Liver (tissue), 9 donors: ENCODE data around the gene IL21. TPM values are rescaled to one million over a fixed set of nuclear protein-coding genes. Genes with fewer than 3 reads are reported as not detected.

Experiments
- DNase-seq: peaks from one replicate; pipeline ENCODE4 v3.0.0-alpha.2; 2017; ENCODE audit warnings: low spot score
- H3K27ac ChIP-seq, 2 donors: one replicate each; pipeline ENCODE4 v1.7.0; 2013; ENCODE audit warnings: inconsistent platforms in 2 of 2, low read length in 2 of 2, control low read depth in 1 of 2, low read depth in 1 of 2, mild to moderate bottlenecking in 1 of 2
- H3K27me3 ChIP-seq, 4 donors: one replicate each; pipeline versions ENCODE4 v1.6.1 to v1.7.0; 2013; ENCODE audit warnings: low read length in 3 of 4, inconsistent platforms in 1 of 4, mild to moderate bottlenecking in 1 of 4, moderate library complexity in 1 of 4; ENCODE audit not compliant: control insufficient read depth in 4 of 4, insufficient read depth in 4 of 4
- H3K36me3 ChIP-seq, 4 donors: one replicate each; pipeline versions ENCODE4 v1.6.1 to v1.7.0; 2013; ENCODE audit warnings: low read length in 3 of 4, mild to moderate bottlenecking in 3 of 4, low read depth in 1 of 4, moderate library complexity in 1 of 4; ENCODE audit not compliant: control insufficient read depth in 4 of 4, insufficient read depth in 3 of 4
- H3K4me1 ChIP-seq, 4 donors: one replicate each; pipeline versions ENCODE4 v1.6.1 to v1.7.0; 2013; ENCODE audit warnings: low read length in 3 of 4, mild to moderate bottlenecking in 3 of 4, moderate library complexity in 1 of 4; ENCODE audit not compliant: control insufficient read depth in 4 of 4, insufficient read depth in 4 of 4
- H3K4me3 ChIP-seq, 3 donors: one replicate each; pipeline versions ENCODE4 v1.6.1 to v1.7.0; 2013; ENCODE audit warnings: low read length in 3 of 3, control low read depth in 1 of 3, low read depth in 1 of 3, mild to moderate bottlenecking in 1 of 3
- H3K9ac ChIP-seq, 2 donors: one replicate each; pipeline ENCODE4 v1.7.0; 2013; ENCODE audit warnings: low read length in 2 of 2, mild to moderate bottlenecking in 2 of 2, moderate library complexity in 2 of 2, control low read depth in 1 of 2, low read depth in 1 of 2
- H3K9me3 ChIP-seq, 4 donors: one replicate each; pipeline versions ENCODE4 v1.6.1 to v1.7.0; 2013; ENCODE audit warnings: low read length in 3 of 4; ENCODE audit not compliant: control insufficient read depth in 4 of 4
- ATF3 ChIP-seq: IDR thresholded peaks from 2 replicates; pipeline ENCODE4 v1.6.1; 2016; ENCODE audit warnings: antibody characterized with exemption
- CTCF ChIP-seq: fragments of 150-350 bp; IDR thresholded peaks from 2 replicates; pipeline ENCODE4 v1.5.1; 2017; ENCODE audit warnings: improper control_type of control experiment, low read depth, low read length; ENCODE audit not compliant: missing input control
- EGR1 ChIP-seq, 2 donors: IDR thresholded peaks; 2 replicates each; pipeline ENCODE4 v1.6.1; 2016 to 2018; ENCODE audit warnings: antibody characterized with exemption in 2 of 2, low read depth in 2 of 2
- FOXA2 ChIP-seq: IDR thresholded peaks from 2 replicates; pipeline ENCODE4 v1.6.1; 2016; ENCODE audit warnings: antibody characterized with exemption
- HNF4A ChIP-seq, 2 donors: conservative IDR thresholded peaks; 2 replicates each; pipeline ENCODE4 v1.6.1; 2016; ENCODE audit warnings: antibody characterized with exemption in 2 of 2, mild to moderate bottlenecking in 2 of 2
- HNF4G ChIP-seq: IDR thresholded peaks from 2 replicates; pipeline ENCODE4 v1.6.1; 2016; ENCODE audit warnings: antibody characterized with exemption
- MAX ChIP-seq: IDR thresholded peaks from 2 replicates; pipeline ENCODE4 v1.6.1; 2016; ENCODE audit warnings: antibody characterized with exemption
- NR2F2 ChIP-seq: IDR thresholded peaks from 2 replicates; pipeline ENCODE4 v1.6.1; 2016; ENCODE audit warnings: antibody characterized with exemption
- RXRA ChIP-seq, 2 donors: IDR thresholded peaks; 2 replicates each; pipeline ENCODE4 v1.6.1; 2017 to 2018; ENCODE audit warnings: antibody characterized with exemption in 2 of 2, mild to moderate bottlenecking in 1 of 2
- SP1 ChIP-seq: IDR thresholded peaks from 2 replicates; pipeline ENCODE4 v1.6.1; 2018; ENCODE audit warnings: antibody characterized with exemption, mild to moderate bottlenecking
- TAF1 ChIP-seq: conservative IDR thresholded peaks from 2 replicates; pipeline ENCODE4 v1.6.1; 2016; ENCODE audit warnings: antibody characterized with exemption, mild to moderate bottlenecking
- WGBS: extraction: QIAGEN DNeasy Blood & Tissue Kit; methylation state at CpG from one replicate; pipeline ENCODE4 v1.1.7; 2013; 5-methylcytosine and 5-hydroxymethylcytosine counted together
- polyA plus RNA-seq, 2 donors: library from polyadenylated mRNA; stranded (reverse) in 1 of 2; unstranded in 1 of 2; fragments of 200-250 nt in 1 of 2; fragments of >200 nt in 1 of 2; fragmentation: Nextera tagmentation in 1 of 2; extraction: Ambion mirVana in 1 of 2; gene quantifications; one replicate each; pipeline versions ENCODE4 v1.2.1 to v1.2.3, GENCODE V29; 2013 to 2015
- total RNA-seq, 2 donors: library from RNA; depleted of rRNA; stranded (reverse); fragments of >200 nt; gene quantifications; one replicate each; pipeline ENCODE4 v1.2.3, GENCODE V29; 2014
- donor health status: healthy.
- donor health status: healthy.
- donor health status: healthy.
- donor health status: healthy.
- donor health status: healthy.

The IL21 gene
- total and polyA plus RNA-seq, 4 donors = not detected

GRCh38 chr4:122665161-122665929, 44.5 kb upstream of the IL21 start:
- H3K4me1 ChIP-seq = no peaks in the 10 kb centered on the region
- H3K9me3 ChIP-seq = no peaks in the 10 kb centered on the region
- no peak for TF ChIP-seq FOXA2
- TF ChIP-seq CTCF = no peak
- TF ChIP-seq NR2F2 = no peak
- TF ChIP-seq RXRA (IDR thresholded peaks at IDR 0.05) = no peak
- TF ChIP-seq EGR1 (IDR thresholded peaks at IDR 0.05; ENCODE audit: low read depth in 2 of 2) = no peak
- TF ChIP-seq TAF1 = no peak
- no peak for TF ChIP-seq MAX
- no peak overlapping the region for H3K27ac ChIP-seq
- WGBS = 82% methylated on average over 5 of the region's 5 CpGs
- H3K27me3 ChIP-seq = peaks cover 0 to 2% (median 0%) of the 10 kb centered on the region in 4 donors
- H3K36me3 ChIP-seq = no peaks in the 10 kb centered on the region
- no peak overlapping the region for H3K4me3 ChIP-seq
- DNase-seq = no peak
- no peak overlapping the region for H3K9ac ChIP-seq

GRCh38 chr4:122663814-122664610, 43.1 kb upstream of the IL21 start:
- no peak overlapping the region for H3K9ac ChIP-seq
- no peak for TF ChIP-seq SP1

GRCh38 chr4:122663291-122663690, 42.4 kb upstream of the IL21 start:
- Histone ChIP-seq H3K4me1 (no peaks in the 10 kb centered on the region), H3K27ac (no peak overlapping the region), H3K4me3 (no peak overlapping the region), H3K27me3 (peaks cover 0 to 6% (median 0%) of the 10 kb centered on the region in 4 donors), H3K9me3 (no peaks in the 10 kb centered on the region), H3K36me3 (no peaks in the 10 kb centered on the region), H3K9ac (no peak overlapping the region)
- DNase-seq = no peak
- no peak for TF ChIP-seq FOXA2
- 48% methylated on average over 1 of the region's 1 CpG for whole genome bisulfite sequencing

More at GRCh38 chr4:122663814-122664610, 43.1 kb upstream of the IL21 start:
- DNase-seq = no peak
- WGBS = 74% methylated on average over 9 of the region's 9 CpGs
- Histone ChIP-seq H3K27me3 (peaks cover 0 to 6% (median 0%) of the 10 kb centered on the region in 4 donors), H3K27ac (no peak overlapping the region), H3K36me3 (no peaks in the 10 kb centered on the region), H3K4me3 (no peak overlapping the region), H3K9me3 (no peaks in the 10 kb centered on the region), H3K4me1 (no peaks in the 10 kb centered on the region)

- Histone ChIP-seq H3K4me1 (no peaks in the 10 kb centered on the region), H3K27ac (no peak overlapping the region), H3K9me3 (no peaks in the 10 kb centered on the region), H3K4me3 (no peak overlapping the region), H3K27me3 (peaks cover 0 to 6% (median 0%) of the 10 kb centered on the region in 4 donors), H3K9ac (no peak overlapping the region), H3K36me3 (no peaks in the 10 kb centered on the region)
- WGBS = 52% methylated on average over 2 of the region's 2 CpGs
- TF ChIP-seq HNF4A (conservative IDR thresholded peaks at IDR 0.05) (no peak), RXRA (IDR thresholded peaks at IDR 0.05) (no peak), FOXA2 (no peak), CTCF (no peak), HNF4G (no peak), MAX (no peak), NR2F2 (no peak), EGR1 (IDR thresholded peaks at IDR 0.05; ENCODE audit: low read depth in 2 of 2) (no peak), ATF3 (no peak), SP1 (no peak)
- no peak for DNase-seq
Observed at GRCh38 chr4:122662701-122663100, 41.8 kb upstream of the IL21 start.
